K562 (cell line): ENCODE results near the gene POTEF.

Source experiments
- DMBX1 ChIP-seq: fragments of 250-450 bp; sonication (Bioruptor Pico); IDR thresholded peaks from 2 replicates; pipeline ENCODE4 v1.8.0; 2022; ENCODE audit warnings: inconsistent platforms, mild to moderate bottlenecking, moderate library complexity, borderline replicate concordance
- EP300 ChIP-seq: IDR thresholded peaks from 2 replicates; pipeline ENCODE4 v1.6.1; 2012; ENCODE audit warnings: low read length, improper control_type of control experiment
- GABPA ChIP-seq: fragments of 200-800 bp; sonication (Bioruptor generic); conservative IDR thresholded peaks from 2 replicates; pipeline ENCODE4 v1.6.1; 2016; ENCODE audit warnings: low read depth, missing genetic modification characterization, missing compliant biosample characterization
- GATA2 ChIP-seq: sonication (generic); formaldehyde crosslinking; IDR thresholded peaks from 2 replicates; pipeline ENCODE4 v1.4.0; 2020; ENCODE audit warnings: mild to moderate bottlenecking, missing genetic modification reagents
- HDGF ChIP-seq: fragments of 450-650 bp; IDR thresholded peaks from 2 replicates; pipeline ENCODE4 v1.6.1; 2016
- NBN ChIP-seq: fragments of 450-650 bp; IDR thresholded peaks from 2 replicates; pipeline ENCODE4 v1.6.1; 2016; ENCODE audit warnings: low read depth, mild to moderate bottlenecking
- PHF21A ChIP-seq: fragments of 450-650 bp; IDR thresholded peaks from 2 replicates; pipeline ENCODE4 v1.6.1; 2017; ENCODE audit warnings: low read depth, borderline replicate concordance
- ZNF146 ChIP-seq: IDR thresholded peaks from one replicate; pipeline ENCODE4 v1.6.1; 2018; ENCODE audit warnings: missing compliant biosample characterization; ENCODE audit not compliant: unreplicated experiment
- ZNF3 ChIP-seq: fragments of 250-450 bp; sonication (Bioruptor Pico); IDR thresholded peaks from 2 replicates; pipeline ENCODE4 v1.5.0; 2021; ENCODE audit warnings: mild to moderate bottlenecking, moderate library complexity
- TF ChIP-seq, protein P1 (sequence below): fragments of 150-350 bp; IDR thresholded peaks from 2 replicates; pipeline ENCODE4 v1.6.1; 2014; ENCODE audit warnings: low read depth, mild to moderate bottlenecking, low read length, borderline replicate concordance
- TF ChIP-seq, protein P2 (sequence below), 2 experiments: fragments of 450-650 bp; formaldehyde crosslinking in 1 of 2; IDR thresholded peaks; 2 replicates each; pipeline versions ENCODE4 v1.4.0 to v1.6.1; 2014 to 2020; ENCODE audit warnings: mild to moderate bottlenecking in 2 of 2, borderline replicate concordance in 1 of 2, low read depth in 1 of 2

DNA sequence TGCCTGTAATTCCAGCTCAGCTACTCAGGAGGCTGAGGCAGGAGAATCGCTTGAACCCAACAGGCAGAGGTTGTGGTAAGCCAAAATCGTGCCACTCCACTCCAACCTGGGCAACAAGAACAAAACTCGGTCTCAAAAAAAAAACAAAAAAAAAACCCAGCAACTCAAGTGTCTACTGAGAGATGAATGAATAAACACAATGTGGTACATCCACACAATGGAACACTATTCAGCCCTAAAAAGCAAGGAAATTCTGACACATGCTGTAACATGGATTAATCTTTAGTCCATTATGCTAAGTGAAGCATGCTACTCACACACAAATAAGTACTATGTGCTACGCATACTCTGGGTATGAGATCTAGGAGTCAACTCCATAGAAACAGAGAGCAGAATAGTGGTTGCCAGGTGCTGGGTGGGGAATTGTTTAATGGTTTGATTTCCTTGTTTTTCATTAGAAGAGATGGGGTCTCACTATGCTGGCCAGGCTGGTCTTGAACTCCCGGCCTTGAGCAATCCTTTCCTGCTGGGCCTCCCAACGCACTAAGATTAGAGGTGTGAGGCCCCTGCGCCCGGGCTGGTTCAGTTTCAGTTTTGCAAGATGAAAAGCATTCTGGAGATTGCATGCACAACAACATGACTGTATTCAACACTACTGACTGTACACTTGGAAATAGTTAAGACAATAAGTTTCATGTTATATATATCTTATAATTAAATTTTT is 36.4 kb upstream of the POTEF start:
- TF ChIP-seq, protein P1, sequence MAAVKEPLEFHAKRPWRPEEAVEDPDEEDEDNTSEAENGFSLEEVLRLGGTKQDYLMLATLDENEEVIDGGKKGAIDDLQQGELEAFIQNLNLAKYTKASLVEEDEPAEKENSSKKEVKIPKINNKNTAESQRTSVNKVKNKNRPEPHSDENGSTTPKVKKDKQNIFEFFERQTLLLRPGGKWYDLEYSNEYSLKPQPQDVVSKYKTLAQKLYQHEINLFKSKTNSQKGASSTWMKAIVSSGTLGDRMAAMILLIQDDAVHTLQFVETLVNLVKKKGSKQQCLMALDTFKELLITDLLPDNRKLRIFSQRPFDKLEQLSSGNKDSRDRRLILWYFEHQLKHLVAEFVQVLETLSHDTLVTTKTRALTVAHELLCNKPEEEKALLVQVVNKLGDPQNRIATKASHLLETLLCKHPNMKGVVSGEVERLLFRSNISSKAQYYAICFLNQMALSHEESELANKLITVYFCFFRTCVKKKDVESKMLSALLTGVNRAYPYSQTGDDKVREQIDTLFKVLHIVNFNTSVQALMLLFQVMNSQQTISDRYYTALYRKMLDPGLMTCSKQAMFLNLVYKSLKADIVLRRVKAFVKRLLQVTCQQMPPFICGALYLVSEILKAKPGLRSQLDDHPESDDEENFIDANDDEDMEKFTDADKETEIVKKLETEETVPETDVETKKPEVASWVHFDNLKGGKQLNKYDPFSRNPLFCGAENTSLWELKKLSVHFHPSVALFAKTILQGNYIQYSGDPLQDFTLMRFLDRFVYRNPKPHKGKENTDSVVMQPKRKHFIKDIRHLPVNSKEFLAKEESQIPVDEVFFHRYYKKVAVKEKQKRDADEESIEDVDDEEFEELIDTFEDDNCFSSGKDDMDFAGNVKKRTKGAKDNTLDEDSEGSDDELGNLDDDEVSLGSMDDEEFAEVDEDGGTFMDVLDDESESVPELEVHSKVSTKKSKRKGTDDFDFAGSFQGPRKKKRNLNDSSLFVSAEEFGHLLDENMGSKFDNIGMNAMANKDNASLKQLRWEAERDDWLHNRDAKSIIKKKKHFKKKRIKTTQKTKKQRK, result no peak
- TF ChIP-seq EP300 (no peak), ZNF146 (CRISPR knock-in tag) (no peak), GATA2 (CRISPR knock-in tag) (no peak), GABPA (no peak), ZNF3 (CRISPR knock-in tag) (no peak), DMBX1 (CRISPR knock-in tag) (no peak), HDGF (no peak), PHF21A (no peak), NBN (no peak)
- TF ChIP-seq, protein P2, sequence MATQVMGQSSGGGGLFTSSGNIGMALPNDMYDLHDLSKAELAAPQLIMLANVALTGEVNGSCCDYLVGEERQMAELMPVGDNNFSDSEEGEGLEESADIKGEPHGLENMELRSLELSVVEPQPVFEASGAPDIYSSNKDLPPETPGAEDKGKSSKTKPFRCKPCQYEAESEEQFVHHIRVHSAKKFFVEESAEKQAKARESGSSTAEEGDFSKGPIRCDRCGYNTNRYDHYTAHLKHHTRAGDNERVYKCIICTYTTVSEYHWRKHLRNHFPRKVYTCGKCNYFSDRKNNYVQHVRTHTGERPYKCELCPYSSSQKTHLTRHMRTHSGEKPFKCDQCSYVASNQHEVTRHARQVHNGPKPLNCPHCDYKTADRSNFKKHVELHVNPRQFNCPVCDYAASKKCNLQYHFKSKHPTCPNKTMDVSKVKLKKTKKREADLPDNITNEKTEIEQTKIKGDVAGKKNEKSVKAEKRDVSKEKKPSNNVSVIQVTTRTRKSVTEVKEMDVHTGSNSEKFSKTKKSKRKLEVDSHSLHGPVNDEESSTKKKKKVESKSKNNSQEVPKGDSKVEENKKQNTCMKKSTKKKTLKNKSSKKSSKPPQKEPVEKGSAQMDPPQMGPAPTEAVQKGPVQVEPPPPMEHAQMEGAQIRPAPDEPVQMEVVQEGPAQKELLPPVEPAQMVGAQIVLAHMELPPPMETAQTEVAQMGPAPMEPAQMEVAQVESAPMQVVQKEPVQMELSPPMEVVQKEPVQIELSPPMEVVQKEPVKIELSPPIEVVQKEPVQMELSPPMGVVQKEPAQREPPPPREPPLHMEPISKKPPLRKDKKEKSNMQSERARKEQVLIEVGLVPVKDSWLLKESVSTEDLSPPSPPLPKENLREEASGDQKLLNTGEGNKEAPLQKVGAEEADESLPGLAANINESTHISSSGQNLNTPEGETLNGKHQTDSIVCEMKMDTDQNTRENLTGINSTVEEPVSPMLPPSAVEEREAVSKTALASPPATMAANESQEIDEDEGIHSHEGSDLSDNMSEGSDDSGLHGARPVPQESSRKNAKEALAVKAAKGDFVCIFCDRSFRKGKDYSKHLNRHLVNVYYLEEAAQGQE (IDR thresholded peaks at IDR 0.05; ENCODE audit: borderline replicate concordance), result no peak
- TF ChIP-seq, protein P2 (CRISPR knock-in tag; IDR thresholded peaks at IDR 0.05; ENCODE audit: low read depth), result no peak
